Mammary epithelial cell (primary cell): Measurements from ENCODE around the gene TAC3.

Source experiments
- CTCF ChIP-seq, 2 donors: IDR thresholded peaks in 1 of 2; conservative IDR thresholded peaks in 1 of 2; 2 replicates each; pipeline ENCODE4 v1.5.1; 2011 to 2012; ENCODE audit warnings: inconsistent platforms in 2 of 2, low read length in 2 of 2, mild to moderate bottlenecking in 2 of 2, control low read depth in 1 of 2, low read depth in 1 of 2; ENCODE audit not compliant: insufficient read depth in 1 of 2; ENCODE audit errors: extremely low read depth in 1 of 2
- EZH2 ChIP-seq: IDR thresholded peaks from 2 replicates; pipeline ENCODE4 v1.6.1; 2012; ENCODE audit warnings: low read length, inconsistent platforms, borderline replicate concordance

DNA sequence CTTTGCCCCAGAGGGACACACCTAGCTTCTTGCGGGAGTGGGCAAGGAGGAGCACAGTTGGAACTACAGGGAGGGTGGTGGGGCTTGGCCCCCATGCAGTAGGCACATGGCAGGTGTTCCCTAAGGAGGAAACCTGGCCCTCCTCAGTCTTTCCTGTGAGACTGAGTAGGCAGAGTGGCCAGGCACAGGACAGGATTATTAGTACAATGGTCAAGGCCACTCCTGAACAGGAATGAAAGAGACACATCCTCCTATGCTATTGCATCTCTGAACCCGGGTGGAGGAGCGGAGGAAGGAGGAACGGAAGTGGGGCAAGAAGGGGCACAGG lies 32.8 kb upstream of the TAC3 start:
- TF ChIP-seq EZH2 (no peak), CTCF (conservative IDR thresholded peaks at IDR 0.05 in 1 of 2, IDR thresholded peaks at IDR 0.05 in 1 of 2; ENCODE audit: extremely low read depth in 1 of 2, insufficient read depth in 1 of 2, low read depth in 1 of 2, low read length in 2 of 2) (no peak)
